Lower leg skin (tissue), 3 donors: ENCODE results near the gene FRRS1.

ENCODE experiments used
- POLR2A ChIP-seq, 2 donors: fragments of 450-650 bp; IDR thresholded peaks; one replicate each; pipeline ENCODE4 v1.6.1; 2016 to 2017; ENCODE audit warnings: antibody characterized with exemption in 2 of 2, mild to moderate bottlenecking in 1 of 2, moderate library complexity in 1 of 2
- TF ChIP-seq, protein P1 (sequence below), 3 donors: fragments of 450-650 bp; IDR thresholded peaks; one replicate each; pipeline ENCODE4 v1.5.1; 2016; ENCODE audit warnings: antibody characterized with exemption in 3 of 3, mild to moderate bottlenecking in 3 of 3, moderate library complexity in 2 of 3

GRCh38 chr1:99726818-99727217 lies 39.6 kb downstream of the FRRS1 start:
- TF ChIP-seq POLR2A (IDR thresholded peaks at IDR 0.05), result no peak
- TF ChIP-seq, protein P1, sequence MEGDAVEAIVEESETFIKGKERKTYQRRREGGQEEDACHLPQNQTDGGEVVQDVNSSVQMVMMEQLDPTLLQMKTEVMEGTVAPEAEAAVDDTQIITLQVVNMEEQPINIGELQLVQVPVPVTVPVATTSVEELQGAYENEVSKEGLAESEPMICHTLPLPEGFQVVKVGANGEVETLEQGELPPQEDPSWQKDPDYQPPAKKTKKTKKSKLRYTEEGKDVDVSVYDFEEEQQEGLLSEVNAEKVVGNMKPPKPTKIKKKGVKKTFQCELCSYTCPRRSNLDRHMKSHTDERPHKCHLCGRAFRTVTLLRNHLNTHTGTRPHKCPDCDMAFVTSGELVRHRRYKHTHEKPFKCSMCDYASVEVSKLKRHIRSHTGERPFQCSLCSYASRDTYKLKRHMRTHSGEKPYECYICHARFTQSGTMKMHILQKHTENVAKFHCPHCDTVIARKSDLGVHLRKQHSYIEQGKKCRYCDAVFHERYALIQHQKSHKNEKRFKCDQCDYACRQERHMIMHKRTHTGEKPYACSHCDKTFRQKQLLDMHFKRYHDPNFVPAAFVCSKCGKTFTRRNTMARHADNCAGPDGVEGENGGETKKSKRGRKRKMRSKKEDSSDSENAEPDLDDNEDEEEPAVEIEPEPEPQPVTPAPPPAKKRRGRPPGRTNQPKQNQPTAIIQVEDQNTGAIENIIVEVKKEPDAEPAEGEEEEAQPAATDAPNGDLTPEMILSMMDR (IDR thresholded peaks at IDR 0.05), result no peak
